HEK293 (cell line): Measurements from ENCODE around the gene GATM.

Source experiments
- CTCF ChIA-PET: fragments of 350-600 bp; formaldehyde crosslinking; extraction: SDS; loops from one replicate; lab custom pipeline; 2021; ENCODE audit warnings: antibody characterized with exemption; lab: Yijun Ruan, JAX
- POLR2A ChIA-PET: fragments of 300-600 bp; formaldehyde crosslinking; extraction: SDS; loops from one replicate; lab custom pipeline; 2020; ENCODE audit warnings: antibody characterized with exemption, inconsistent platforms; lab: Yijun Ruan, JAX
- H3K27ac ChIP-seq: fragments of 200-500 bp; sonication (Bioruptor generic); 2 replicates; pipeline ENCODE4 v1.5.1; 2014; ENCODE audit warnings: low read depth, low read length, control low read depth, inconsistent platforms; ENCODE audit errors: extremely low read depth
- H3K36me3 ChIP-seq, 2 experiments: fragments of 200-500 bp in 1 of 2; sonication (Bioruptor generic) in 1 of 2; 1 replicate in 1 of 2; 2 replicates in 1 of 2; pipeline ENCODE4 v1.5.1; 2014 to 2017; ENCODE audit warnings: inconsistent platforms in 2 of 2, low read length in 2 of 2; ENCODE audit not compliant: control insufficient read depth in 2 of 2, insufficient read depth in 1 of 2
- H3K4me1 ChIP-seq: fragments of 200-500 bp; sonication (Bioruptor generic); 2 replicates; pipeline ENCODE4 v1.5.1; 2014; ENCODE audit warnings: mild to moderate bottlenecking, low read length, inconsistent platforms; ENCODE audit not compliant: control insufficient read depth, insufficient read depth
- H3K4me3 ChIP-seq: 2 replicates; pipeline ENCODE4 v1.5.1; 2011; ENCODE audit warnings: low read depth, mild to moderate bottlenecking, control low read depth, low read length, moderate library complexity
- H3K9me3 ChIP-seq: fragments of 200-500 bp; sonication (Bioruptor generic); 2 replicates; pipeline ENCODE4 v1.5.1; 2014; ENCODE audit warnings: low read depth, low read length, inconsistent platforms; ENCODE audit not compliant: control insufficient read depth, insufficient read depth
- ELK4 ChIP-seq: IDR thresholded peaks from 2 replicates; pipeline ENCODE4 v1.6.1; 2011; ENCODE audit warnings: mild to moderate bottlenecking, low read depth, low read length, borderline replicate concordance
- KLF9 ChIP-seq: fragments of 450-650 bp; formaldehyde crosslinking; IDR thresholded peaks from 2 replicates; pipeline ENCODE4 v1.5.1; 2016; ENCODE audit warnings: missing biosample characterization, missing genetic modification characterization, low read depth
- MEIS1 ChIP-seq: sonication (generic); formaldehyde crosslinking; IDR thresholded peaks from 2 replicates; pipeline ENCODE4 v1.8.1; 2022; ENCODE audit warnings: missing genetic modification reagents, mild to moderate bottlenecking, borderline replicate concordance
- OVOL3 ChIP-seq: fragments of 450-650 bp; formaldehyde crosslinking; IDR thresholded peaks from 2 replicates; pipeline ENCODE4 v1.5.1; 2016; ENCODE audit warnings: missing biosample characterization, missing genetic modification characterization
- TCF7L2 ChIP-seq: IDR thresholded peaks from 2 replicates; pipeline ENCODE4 v1.6.1; 2011; ENCODE audit warnings: low read depth, mild to moderate bottlenecking, inconsistent platforms, low read length, moderate library complexity, borderline replicate concordance
- TSHZ1 ChIP-seq: fragments of 450-650 bp; formaldehyde crosslinking; IDR thresholded peaks from 2 replicates; pipeline ENCODE4 v1.5.1; 2016; ENCODE audit warnings: missing biosample characterization, missing genetic modification characterization, borderline replicate concordance
- ZBTB48 ChIP-seq: fragments of 450-650 bp; formaldehyde crosslinking; IDR thresholded peaks from 2 replicates; pipeline ENCODE4 v1.5.1; 2016; ENCODE audit warnings: missing biosample characterization, missing genetic modification characterization
- ZIC2 ChIP-seq: fragments of 450-650 bp; formaldehyde crosslinking; IDR thresholded peaks from 2 replicates; pipeline ENCODE4 v1.5.1; 2016; ENCODE audit warnings: missing biosample characterization, missing genetic modification characterization
- ZNF114 ChIP-seq: fragments of 450-650 bp; formaldehyde crosslinking; IDR thresholded peaks from 2 replicates; pipeline ENCODE4 v1.5.0; 2017; ENCODE audit warnings: missing biosample characterization, missing genetic modification characterization
- ZNF169 ChIP-seq: fragments of 450-650 bp; formaldehyde crosslinking; IDR thresholded peaks from 2 replicates; pipeline ENCODE4 v1.5.1; 2016; ENCODE audit warnings: missing biosample characterization, missing genetic modification characterization
- ZNF174 ChIP-seq: fragments of 450-650 bp; formaldehyde crosslinking; IDR thresholded peaks from 2 replicates; pipeline ENCODE4 v1.5.0; 2017; ENCODE audit warnings: missing biosample characterization, mild to moderate bottlenecking, missing genetic modification characterization
- ZNF175 ChIP-seq: fragments of 450-650 bp; formaldehyde crosslinking; IDR thresholded peaks from 2 replicates; pipeline ENCODE4 v1.5.1; 2016; ENCODE audit warnings: missing biosample characterization, missing genetic modification characterization
- ZNF202 ChIP-seq: fragments of 450-650 bp; formaldehyde crosslinking; IDR thresholded peaks from 2 replicates; pipeline ENCODE4 v1.5.1; 2016; ENCODE audit warnings: missing biosample characterization, missing genetic modification characterization, borderline replicate concordance
- ZNF221 ChIP-seq: fragments of 450-650 bp; formaldehyde crosslinking; IDR thresholded peaks from 2 replicates; pipeline ENCODE4 v1.5.1; 2017; ENCODE audit warnings: missing biosample characterization, missing genetic modification characterization, borderline replicate concordance
- ZNF239 ChIP-seq: fragments of 450-650 bp; formaldehyde crosslinking; IDR thresholded peaks from 2 replicates; pipeline ENCODE4 v1.5.1; 2016; ENCODE audit warnings: missing biosample characterization, missing genetic modification characterization
- ZNF266 ChIP-seq: fragments of 450-650 bp; formaldehyde crosslinking; IDR thresholded peaks from 2 replicates; pipeline ENCODE4 v1.5.1; 2016; ENCODE audit warnings: missing biosample characterization, missing genetic modification characterization, low read depth
- ZNF302 ChIP-seq: fragments of 450-650 bp; formaldehyde crosslinking; IDR thresholded peaks from 2 replicates; pipeline ENCODE4 v1.5.1; 2016; ENCODE audit warnings: missing biosample characterization, missing genetic modification characterization, low read depth
- ZNF366 ChIP-seq: fragments of 450-650 bp; formaldehyde crosslinking; conservative IDR thresholded peaks from 2 replicates; pipeline ENCODE4 v1.5.1; 2016; ENCODE audit warnings: missing biosample characterization, missing genetic modification characterization
- ZNF423 ChIP-seq: fragments of 450-650 bp; formaldehyde crosslinking; IDR thresholded peaks from 2 replicates; pipeline ENCODE4 v1.5.1; 2016; ENCODE audit warnings: missing biosample characterization, missing genetic modification characterization
- ZNF510 ChIP-seq: fragments of 450-650 bp; formaldehyde crosslinking; IDR thresholded peaks from 2 replicates; pipeline ENCODE4 v1.5.1; 2018; ENCODE audit warnings: mild to moderate bottlenecking, missing genetic modification characterization, missing biosample characterization; ENCODE audit not compliant: insufficient replicate concordance
- ZNF521 ChIP-seq: fragments of 450-650 bp; formaldehyde crosslinking; IDR thresholded peaks from 2 replicates; pipeline ENCODE4 v1.5.1; 2017; ENCODE audit warnings: missing biosample characterization, mild to moderate bottlenecking, missing genetic modification characterization
- ZNF548 ChIP-seq: fragments of 450-650 bp; formaldehyde crosslinking; IDR thresholded peaks from 2 replicates; pipeline ENCODE4 v1.5.1; 2016; ENCODE audit warnings: missing biosample characterization, missing genetic modification characterization
- ZNF549 ChIP-seq: fragments of 450-650 bp; IDR thresholded peaks from 2 replicates; pipeline ENCODE4 v1.5.1; 2018; ENCODE audit warnings: missing biosample characterization, missing genetic modification characterization, mild to moderate bottlenecking, inconsistent platforms, moderate library complexity
- ZNF596 ChIP-seq: fragments of 450-650 bp; IDR thresholded peaks from 2 replicates; pipeline ENCODE4 v1.5.0; 2018; ENCODE audit warnings: missing biosample characterization, mild to moderate bottlenecking, missing genetic modification characterization, moderate library complexity
- ZNF600 ChIP-seq: fragments of 450-650 bp; formaldehyde crosslinking; IDR thresholded peaks from 2 replicates; pipeline ENCODE4 v1.5.1; 2016; ENCODE audit warnings: missing biosample characterization, missing genetic modification characterization
- ZNF621 ChIP-seq: fragments of 450-650 bp; formaldehyde crosslinking; IDR thresholded peaks from 2 replicates; pipeline ENCODE4 v1.5.1; 2017; ENCODE audit warnings: missing biosample characterization, missing genetic modification characterization
- ZNF654 ChIP-seq: fragments of 450-650 bp; formaldehyde crosslinking; IDR thresholded peaks from 2 replicates; pipeline ENCODE4 v1.5.1; 2016; ENCODE audit warnings: low read depth, missing biosample characterization, missing genetic modification characterization
- ZNF660 ChIP-seq: fragments of 450-650 bp; IDR thresholded peaks from 2 replicates; pipeline ENCODE4 v1.5.1; 2018; ENCODE audit warnings: missing biosample characterization, mild to moderate bottlenecking, missing genetic modification characterization
- ZSCAN16 ChIP-seq: fragments of 450-650 bp; formaldehyde crosslinking; IDR thresholded peaks from 2 replicates; pipeline ENCODE4 v1.5.1; 2016; ENCODE audit warnings: missing biosample characterization, missing genetic modification characterization
- ZSCAN5A ChIP-seq: fragments of 450-650 bp; formaldehyde crosslinking; IDR thresholded peaks from 2 replicates; pipeline ENCODE4 v1.5.1; 2016; ENCODE audit warnings: missing biosample characterization, missing genetic modification characterization

The GATM gene

GRCh38 chr15:45354711-45355110 is 23.6 kb downstream of the GATM start:
- ChIA-PET CTCF (no interaction called here), POLR2A (no interaction called here)
- H3K27ac ChIP-seq: no peak overlapping the region
- TF ChIP-seq ZIC2 (tag by site-specific recombination) (no peak), ZNF654 (no peak), ELK4 (no peak), TCF7L2 (no peak), ZNF600 (tag by site-specific recombination) (no peak), ZSCAN5A (tag by site-specific recombination) (no peak), ZNF660 (tag by site-specific recombination) (no peak), ZNF366 (no peak), ZNF302 (tag by site-specific recombination) (no peak), ZNF549 (tag by site-specific recombination) (no peak), ZNF202 (tag by site-specific recombination) (no peak), ZNF423 (tag by site-specific recombination) (no peak), ZBTB48 (tag by site-specific recombination) (no peak), ZNF621 (tag by site-specific recombination) (no peak), KLF9 (tag by site-specific recombination) (no peak), ZNF239 (tag by site-specific recombination) (no peak)
- no peaks in the 10 kb centered on the region for H3K4me1 ChIP-seq
- no peaks in the 10 kb centered on the region for H3K36me3 ChIP-seq
- no peak overlapping the region for H3K4me3 ChIP-seq
- H3K9me3 ChIP-seq: no peaks in the 10 kb centered on the region

- CTCF ChIA-PET: no interaction called here
- TF ChIP-seq ZNF266 (tag by site-specific recombination) (no peak), ZNF174 (tag by site-specific recombination) (no peak), ZNF169 (tag by site-specific recombination) (no peak), ZNF175 (tag by site-specific recombination) (no peak), ZNF114 (no peak), MEIS1 (CRISPR knock-in tag) (no peak), OVOL3 (tag by site-specific recombination) (no peak), TSHZ1 (tag by site-specific recombination) (no peak), ZNF510 (tag by site-specific recombination) (no peak), ZNF596 (no peak), ZNF521 (tag by site-specific recombination) (no peak), ZNF548 (tag by site-specific recombination) (no peak), ZSCAN16 (tag by site-specific recombination) (no peak), ZNF221 (tag by site-specific recombination) (no peak)
These were observed 27.1 kb downstream of the GATM start for GRCh38 chr15:45351227-45351626.

More at GRCh38 chr15:45351227-45351626, 27.1 kb downstream of the GATM start:
- POLR2A ChIA-PET: no interaction called here
- H3K36me3 ChIP-seq: no peaks in the 10 kb centered on the region
- H3K4me3 ChIP-seq: no peak overlapping the region
- no peaks in the 10 kb centered on the region for H3K4me1 ChIP-seq
- H3K9me3 ChIP-seq: no peaks in the 10 kb centered on the region
- H3K27ac ChIP-seq: no peak overlapping the region
